Measurements from ENCODE around the gene TTLL1.
A peak's percentile ranks its signal among the peaks of the same experiment; 100 is the strongest.

Gene TTLL1

DNA sequence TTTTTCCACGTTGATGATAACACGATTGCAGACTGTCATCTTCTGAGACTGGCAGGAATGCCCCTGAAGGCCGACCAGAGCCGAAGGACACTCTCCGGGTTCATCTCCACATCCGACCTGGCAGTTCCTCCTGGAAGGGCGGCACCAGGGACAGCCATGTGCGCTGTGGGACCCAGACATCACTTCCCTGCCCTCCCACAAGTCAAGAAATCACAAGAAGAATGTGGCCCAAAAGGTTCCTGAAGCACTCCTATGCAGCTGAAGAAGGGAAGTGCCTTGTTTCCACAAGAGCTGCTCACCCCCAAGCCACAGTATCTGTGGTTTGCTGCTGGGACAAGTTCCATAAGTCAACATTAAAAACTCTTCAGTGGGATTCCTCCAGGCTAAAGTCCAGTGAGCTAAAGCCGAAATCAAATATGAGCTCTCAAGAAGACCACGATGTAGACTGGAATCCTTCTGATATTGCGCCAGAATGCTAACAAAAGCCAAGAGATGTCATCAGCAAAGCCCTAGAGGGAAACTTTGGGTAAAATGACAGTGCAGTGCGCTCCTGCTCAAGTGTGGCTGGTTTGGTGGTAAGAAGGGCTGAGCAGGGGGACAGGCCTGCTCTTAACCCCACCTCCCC is 95.4 kb downstream of the TTLL1 start:
- peaks cover 67% of the 10 kb centered on the region for H3K4me1 ChIP-seq (ENCODE audit: control insufficient read depth, insufficient read depth, low read length)
- H3K9ac ChIP-seq (ENCODE audit: low read length): peak overlapping the region; percentile 71
- H3K36me3 ChIP-seq (ENCODE audit: control insufficient read depth, insufficient read depth, low read length): peaks cover 5% of the 10 kb centered on the region
- H3K27me3 ChIP-seq (ENCODE audit: control insufficient read depth, insufficient read depth, low read length): no peaks in the 10 kb centered on the region
- peak overlapping the region; percentile 44 for H3K4me3 ChIP-seq (ENCODE audit: low read length)
- H3K9me3 ChIP-seq (ENCODE audit: control insufficient read depth, low read length): no peaks in the 10 kb centered on the region

DNA sequence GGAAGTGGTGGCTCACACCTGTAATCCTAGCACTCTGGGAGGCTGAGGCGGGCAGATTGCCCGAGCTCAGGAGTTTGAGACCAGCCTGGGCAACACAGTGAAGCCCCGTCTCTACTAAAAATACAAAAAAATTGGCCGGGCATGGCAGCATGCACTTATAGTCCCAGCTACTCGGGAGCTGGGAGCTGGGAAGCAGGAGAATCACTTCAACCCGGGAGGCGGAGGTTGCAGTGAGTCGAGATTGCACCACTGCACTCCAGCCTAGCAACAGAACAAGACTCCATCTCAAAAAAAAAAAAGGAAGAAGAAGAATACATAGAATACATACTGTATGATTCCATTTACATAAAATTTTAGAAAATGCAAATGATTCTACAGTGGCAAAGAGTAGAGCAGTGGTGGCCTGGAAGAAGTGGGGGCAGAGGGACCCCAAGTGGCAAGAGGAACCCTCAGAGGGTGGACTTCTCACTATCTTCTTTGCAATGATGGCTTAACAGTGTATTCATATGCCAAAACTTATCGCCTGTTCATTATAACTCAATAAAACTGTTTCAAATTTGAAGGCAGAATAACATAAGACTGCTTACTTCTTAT is 96.2 kb downstream of the TTLL1 start:
- no peaks in the 10 kb centered on the region for H3K27me3 ChIP-seq (ENCODE audit: control insufficient read depth, insufficient read depth, low read length)
- H3K4me1 ChIP-seq (ENCODE audit: control insufficient read depth, insufficient read depth, low read length): peaks cover 64% of the 10 kb centered on the region
- H3K4me3 ChIP-seq (ENCODE audit: low read length): peak overlapping the region; percentile 44
- H3K9ac ChIP-seq (ENCODE audit: low read length): peak overlapping the region; percentile 71
- H3K36me3 ChIP-seq (ENCODE audit: control insufficient read depth, insufficient read depth, low read length): peaks cover 5% of the 10 kb centered on the region
- no peaks in the 10 kb centered on the region for H3K9me3 ChIP-seq (ENCODE audit: control insufficient read depth, low read length)

DNA sequence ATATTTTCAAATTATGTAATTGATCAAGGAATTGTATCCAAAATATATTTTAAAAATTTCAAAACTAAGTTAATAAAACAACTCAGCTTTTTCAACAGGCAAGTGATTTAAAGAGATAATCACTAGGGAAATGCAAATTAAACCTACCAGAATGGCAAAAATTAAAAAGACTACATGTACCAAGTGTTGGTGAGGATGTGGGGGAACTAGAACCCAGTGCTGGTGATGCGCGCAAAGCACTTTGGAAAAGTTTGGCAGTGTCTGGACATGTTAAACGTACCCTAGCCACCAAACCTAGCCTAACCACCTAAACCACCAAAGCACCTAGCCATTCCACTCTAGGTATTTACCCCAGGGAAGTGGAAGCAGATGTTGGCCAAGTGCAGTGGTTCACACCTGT is 97.1 kb downstream of the TTLL1 start:
- no peaks in the 10 kb centered on the region for H3K9me3 ChIP-seq (ENCODE audit: control insufficient read depth, low read length)
- H3K4me3 ChIP-seq (ENCODE audit: low read length): no peak overlapping the region
- H3K4me1 ChIP-seq (ENCODE audit: control insufficient read depth, insufficient read depth, low read length): peaks cover 57% of the 10 kb centered on the region
- no peaks in the 10 kb centered on the region for H3K27me3 ChIP-seq (ENCODE audit: control insufficient read depth, insufficient read depth, low read length)
- H3K36me3 ChIP-seq (ENCODE audit: control insufficient read depth, insufficient read depth, low read length): peaks cover 5% of the 10 kb centered on the region
- no peak overlapping the region for H3K9ac ChIP-seq (ENCODE audit: low read length)

DNA sequence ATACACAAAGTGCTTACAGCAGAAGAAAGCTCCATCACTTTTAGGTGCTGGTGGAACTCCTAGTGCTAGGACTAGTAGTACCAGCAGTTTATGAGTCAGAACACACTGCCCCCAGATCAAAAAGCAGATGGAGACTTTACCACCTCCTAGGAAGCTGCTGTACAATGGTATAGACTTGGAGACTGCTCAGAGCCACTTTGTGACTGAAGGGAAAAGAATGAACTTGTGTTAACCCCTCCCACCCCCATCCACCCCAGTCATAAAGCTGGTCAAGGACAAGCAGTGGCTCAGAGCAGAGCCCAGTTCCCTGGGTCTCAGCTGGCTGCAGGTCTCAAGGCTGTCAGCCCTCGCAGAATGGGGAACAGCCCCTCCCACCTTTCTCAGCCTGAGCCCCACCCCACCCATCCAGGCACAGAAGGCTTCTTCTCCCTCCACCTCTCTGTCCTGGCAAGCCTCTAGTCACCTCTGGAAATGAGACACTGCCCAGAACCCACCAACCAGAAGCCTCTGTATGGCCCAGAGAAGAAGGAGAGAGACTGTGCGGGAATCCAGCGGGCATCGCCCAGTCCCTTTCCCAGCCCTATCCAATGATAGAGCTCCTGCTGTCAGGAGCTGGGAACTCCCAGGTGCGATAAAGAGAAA is 98.1 kb downstream of the TTLL1 start:
- H3K27me3 ChIP-seq (ENCODE audit: control insufficient read depth, insufficient read depth, low read length): no peaks in the 10 kb centered on the region
- no peak overlapping the region for H3K4me3 ChIP-seq (ENCODE audit: low read length)
- peaks cover 47% of the 10 kb centered on the region for H3K4me1 ChIP-seq (ENCODE audit: control insufficient read depth, insufficient read depth, low read length)
- H3K9me3 ChIP-seq (ENCODE audit: control insufficient read depth, low read length): no peaks in the 10 kb centered on the region
- H3K36me3 ChIP-seq (ENCODE audit: control insufficient read depth, insufficient read depth, low read length): peaks cover 5% of the 10 kb centered on the region
- peak overlapping the region; percentile 3 for H3K9ac ChIP-seq (ENCODE audit: low read length)

DNA sequence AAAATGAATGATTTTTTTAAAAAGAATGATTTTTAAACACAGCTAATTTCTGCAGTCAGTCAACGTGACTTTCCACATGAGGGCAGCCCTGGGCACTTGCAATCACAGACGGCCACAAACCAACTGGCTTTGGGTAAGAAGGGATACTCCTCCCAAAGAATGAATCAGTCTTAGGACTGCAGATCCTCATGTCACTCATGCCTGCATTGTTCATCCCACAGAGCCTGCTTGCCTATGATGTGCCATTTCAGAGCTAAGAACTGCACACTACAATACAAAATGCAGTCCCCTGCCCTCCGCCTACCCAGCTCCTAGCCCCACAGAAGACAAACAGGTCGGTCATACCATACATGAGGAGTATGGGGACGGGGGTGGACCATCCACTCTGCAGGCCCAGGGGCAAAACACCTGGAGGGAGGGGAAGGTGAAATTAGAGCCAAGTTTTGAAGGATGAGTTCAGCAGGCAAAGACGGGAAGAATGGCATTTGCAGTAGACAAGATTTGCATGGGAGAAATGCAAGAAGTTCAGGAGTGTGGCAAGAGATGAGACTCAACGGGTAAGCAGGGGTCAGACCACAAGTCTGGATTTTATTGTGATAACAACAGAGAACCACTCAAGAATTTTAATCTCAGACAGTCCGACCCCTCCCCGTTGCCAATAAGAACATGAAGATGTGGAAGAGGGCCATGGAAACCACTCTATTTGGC is 98.9 kb downstream of the TTLL1 start:
- no peak overlapping the region for H3K9ac ChIP-seq (ENCODE audit: low read length)
- H3K27me3 ChIP-seq (ENCODE audit: control insufficient read depth, insufficient read depth, low read length): no peaks in the 10 kb centered on the region
- H3K4me3 ChIP-seq (ENCODE audit: low read length): no peak overlapping the region
- no peaks in the 10 kb centered on the region for H3K9me3 ChIP-seq (ENCODE audit: control insufficient read depth, low read length)
- peaks cover 5% of the 10 kb centered on the region for H3K36me3 ChIP-seq (ENCODE audit: control insufficient read depth, insufficient read depth, low read length)
- peaks cover 44% of the 10 kb centered on the region for H3K4me1 ChIP-seq (ENCODE audit: control insufficient read depth, insufficient read depth, low read length)
